Measurements from ENCODE around the gene ROBO1.
"Not testable (repeated sequence)": the region's sequence is repeated elsewhere in the genome, so short reads cannot be mapped to it uniquely, and the experiment has no call there.

ROBO1 gene

DNA sequence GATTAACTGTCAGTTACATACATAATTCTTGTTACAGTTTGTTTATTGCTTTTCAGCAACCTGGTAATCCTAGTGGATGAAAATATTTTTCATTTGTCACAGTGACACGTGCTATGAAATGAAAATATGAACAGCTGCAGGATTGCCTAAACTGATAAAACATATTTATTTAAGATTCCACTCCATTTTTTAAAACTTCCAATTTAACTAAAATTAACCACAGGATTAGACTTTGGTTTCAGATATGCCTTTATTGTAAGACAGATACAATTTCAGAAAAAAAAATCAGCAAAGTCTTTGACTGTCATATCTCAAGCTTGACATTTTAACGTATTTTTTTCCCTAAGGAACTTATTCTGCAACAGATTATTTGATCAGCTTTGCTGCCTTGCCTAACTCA, 550.7 kb downstream of the ROBO1 start:
- no peak for DNase-seq

DNA sequence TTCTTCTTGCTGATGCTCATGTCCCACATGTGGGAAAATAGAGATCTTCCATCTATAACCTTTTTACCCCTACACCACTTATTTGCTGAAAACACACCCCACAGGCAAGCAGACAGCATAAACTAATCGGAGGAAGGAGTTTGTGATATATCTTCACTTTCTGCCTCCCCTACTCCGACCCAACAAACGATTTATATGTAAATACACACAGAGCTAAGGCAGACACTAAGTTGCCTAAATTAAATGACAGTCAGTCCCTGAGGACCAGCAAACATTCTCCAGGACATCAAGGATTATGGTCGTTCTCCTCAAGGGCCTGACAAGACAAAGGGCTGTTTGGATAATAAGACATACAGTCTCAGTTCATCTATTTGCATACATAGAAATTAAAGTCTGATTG, 552.5 kb downstream of the ROBO1 start:
- no peak for DNase-seq

DNA sequence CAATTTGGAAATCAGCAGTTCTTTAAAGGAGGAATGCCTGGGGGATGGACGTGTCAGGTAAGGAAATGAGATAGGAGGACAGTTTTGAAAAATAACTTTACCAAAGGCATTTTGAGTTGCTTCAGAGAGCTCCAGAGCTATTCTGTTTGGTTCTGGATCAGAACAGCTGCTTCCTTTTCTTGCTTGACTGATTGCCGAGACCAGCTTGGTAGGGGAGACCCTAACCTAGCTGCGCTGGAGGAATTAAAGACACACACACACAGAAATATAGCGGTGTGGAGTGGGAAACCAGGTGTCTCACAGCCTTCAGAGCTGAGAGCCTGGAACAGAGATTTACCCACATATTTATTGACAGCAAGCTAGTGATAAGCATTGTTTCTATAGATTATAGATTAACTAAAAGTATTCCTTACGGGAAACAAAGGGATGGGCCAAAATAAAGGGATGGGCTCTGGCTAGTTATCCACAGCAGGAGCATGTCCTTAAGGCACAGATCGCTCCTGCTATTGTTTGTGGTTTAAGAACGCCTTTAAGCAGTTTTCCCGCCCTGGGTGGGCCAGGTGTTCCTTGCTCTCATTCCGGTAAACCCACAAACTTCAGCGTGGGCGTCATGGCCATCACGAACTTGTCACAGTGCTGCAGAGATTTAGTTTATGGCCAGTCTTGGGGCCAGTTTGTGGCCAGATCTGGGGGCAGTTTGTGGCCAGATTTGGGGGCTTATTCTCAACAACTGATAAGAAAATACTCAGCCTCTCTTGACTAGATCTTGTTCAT, 556.0 kb downstream of the ROBO1 start:
- DNase-seq = no peak

DNA sequence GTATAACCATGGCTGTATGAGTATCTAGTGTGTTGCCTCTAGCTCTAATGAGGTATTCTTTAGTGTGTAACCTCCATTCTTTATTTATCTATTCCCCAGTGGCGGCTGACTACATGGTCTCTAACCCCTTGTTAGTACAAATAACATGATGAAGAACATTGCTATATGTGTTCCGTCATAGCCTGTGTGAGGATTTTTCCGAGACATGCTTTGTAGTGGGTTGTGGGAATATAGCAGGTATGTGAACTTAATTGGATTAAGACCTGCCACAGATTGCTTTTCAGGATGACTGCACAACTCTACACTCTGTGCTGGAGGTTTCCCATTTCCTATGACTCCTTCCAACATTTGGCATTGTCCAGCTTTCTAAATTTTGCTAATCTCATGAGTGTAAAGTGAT, 563.4 kb downstream of the ROBO1 start:
- no peak for DNase-seq

DNA sequence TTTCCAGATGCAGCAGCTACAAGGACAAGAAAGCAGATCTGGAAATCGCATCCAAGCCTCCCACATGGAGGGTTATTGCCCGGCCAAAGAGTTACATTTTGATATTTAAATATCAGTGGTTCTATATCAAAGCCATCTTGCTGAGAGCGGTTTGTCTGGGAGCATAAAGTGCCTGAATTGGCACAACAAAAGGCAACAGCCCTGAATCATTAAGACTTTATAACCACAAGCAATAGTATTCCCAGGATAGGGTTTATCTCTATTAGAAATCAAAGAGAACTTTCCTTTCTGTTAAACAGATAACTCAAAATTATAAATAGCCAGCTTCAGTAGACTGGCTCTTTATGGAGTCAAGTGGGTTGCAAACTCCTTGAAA, 564.7 kb downstream of the ROBO1 start:
- DNase-seq = no peak

DNA sequence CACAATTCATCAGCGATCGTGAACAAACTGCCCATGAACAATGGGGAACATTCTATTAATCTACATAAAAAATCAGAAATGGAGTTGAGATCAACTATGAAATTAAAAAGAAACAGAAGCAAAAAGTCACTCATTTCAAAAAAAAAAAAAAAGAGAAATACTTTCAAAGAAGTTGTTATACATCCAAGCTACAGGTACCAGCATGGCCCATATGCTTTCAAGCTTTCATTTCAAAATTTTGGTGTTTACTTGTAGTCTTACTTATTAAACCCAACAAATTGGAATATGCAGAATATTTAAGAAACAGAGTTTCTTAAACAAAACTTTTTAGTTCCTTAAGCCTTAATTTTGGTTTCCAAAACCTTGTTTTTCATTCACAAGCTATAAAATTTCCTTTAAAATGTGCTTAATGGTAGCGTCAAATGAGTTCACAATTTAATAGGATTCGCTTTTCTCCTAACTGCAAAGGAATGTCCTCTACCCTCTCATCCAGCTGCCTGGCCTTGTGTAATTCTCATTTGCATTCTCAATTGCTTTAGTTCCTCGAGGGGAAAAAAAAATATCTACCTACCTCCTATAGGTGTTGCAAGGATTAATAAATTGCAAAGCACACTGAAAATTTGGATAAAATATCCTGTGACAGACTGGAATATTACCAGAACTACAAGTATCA, 565.2 kb downstream of the ROBO1 start:
- no peak for DNase-seq

DNA sequence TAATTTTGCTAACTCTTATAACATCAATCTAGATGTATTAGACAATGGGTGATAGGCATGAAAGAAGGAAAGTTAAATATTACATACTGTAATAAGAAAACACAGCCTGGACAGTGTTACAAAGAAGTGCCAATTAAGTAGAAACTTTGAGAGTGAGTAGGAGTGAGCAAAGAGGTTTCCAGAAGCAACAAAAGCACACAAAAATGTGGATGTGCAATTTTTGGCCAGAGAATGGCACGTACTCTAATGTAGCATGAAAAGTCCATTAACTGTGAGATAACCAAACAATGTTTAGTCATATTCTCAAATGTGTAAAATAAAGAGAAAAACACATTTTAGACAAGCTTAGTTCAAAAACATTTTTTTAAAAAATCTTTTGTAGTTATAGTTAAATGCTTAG, 567.3 kb downstream of the ROBO1 start:
- no peak for DNase-seq

DNA sequence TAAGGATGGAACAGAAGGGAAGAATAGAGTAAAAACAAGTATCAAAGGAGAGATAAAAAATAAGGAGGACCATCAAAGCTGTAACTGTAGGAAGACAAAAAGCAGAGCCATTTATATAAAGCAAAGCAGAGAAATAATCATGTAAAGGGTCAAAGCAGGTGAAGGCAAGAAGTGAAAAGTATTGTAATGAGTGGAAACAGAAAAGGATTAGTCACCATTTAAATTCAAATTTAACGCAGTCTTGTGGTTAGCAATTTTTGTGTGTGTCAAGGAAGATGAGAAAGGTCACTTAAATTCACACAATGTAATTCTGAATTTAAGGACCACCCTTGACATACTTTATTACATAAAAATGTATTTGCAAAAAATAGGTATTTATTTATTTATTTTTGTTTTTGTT, 567.8 kb downstream of the ROBO1 start:
- no peak for DNase-seq

DNA sequence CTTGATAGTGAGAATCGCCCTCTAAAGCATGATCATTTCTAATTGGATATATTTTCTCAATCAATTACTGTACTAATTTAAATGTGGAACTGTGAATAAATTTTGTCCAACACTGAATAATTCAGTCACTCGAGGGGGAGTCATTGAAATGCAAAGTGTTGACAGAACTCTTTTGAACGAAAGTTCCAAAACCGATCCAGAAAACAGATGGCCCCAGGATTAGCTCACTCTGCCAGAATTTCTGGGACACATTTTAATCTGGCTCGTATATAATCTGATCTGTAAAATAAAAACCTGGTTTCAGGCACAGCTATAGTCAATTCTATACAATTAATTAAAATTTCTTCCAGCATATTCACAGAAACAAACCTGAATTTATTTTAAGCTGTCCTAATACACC, 580.4 kb downstream of the ROBO1 start:
- no peak for DNase-seq

DNA sequence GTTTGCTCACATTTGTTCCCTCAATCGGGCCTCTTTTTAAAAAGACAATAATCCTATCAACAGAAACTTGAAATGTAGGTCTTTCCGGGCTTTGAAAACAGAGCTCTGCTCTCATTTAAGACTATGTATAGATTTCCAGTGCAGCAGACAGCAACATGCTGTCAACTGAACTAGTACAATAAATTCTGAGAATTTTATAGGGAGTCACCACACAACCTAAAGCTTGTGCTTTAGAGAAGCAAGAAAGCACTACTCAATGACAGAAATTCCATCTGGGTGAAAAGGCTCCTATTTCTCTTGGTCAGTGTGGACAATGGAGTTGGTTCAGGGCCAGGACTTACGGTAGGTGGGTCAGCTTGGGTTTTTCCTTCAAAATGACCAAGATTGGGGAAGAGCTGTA, 583.5 kb downstream of the ROBO1 start:
- DNase-seq = no peak

DNA sequence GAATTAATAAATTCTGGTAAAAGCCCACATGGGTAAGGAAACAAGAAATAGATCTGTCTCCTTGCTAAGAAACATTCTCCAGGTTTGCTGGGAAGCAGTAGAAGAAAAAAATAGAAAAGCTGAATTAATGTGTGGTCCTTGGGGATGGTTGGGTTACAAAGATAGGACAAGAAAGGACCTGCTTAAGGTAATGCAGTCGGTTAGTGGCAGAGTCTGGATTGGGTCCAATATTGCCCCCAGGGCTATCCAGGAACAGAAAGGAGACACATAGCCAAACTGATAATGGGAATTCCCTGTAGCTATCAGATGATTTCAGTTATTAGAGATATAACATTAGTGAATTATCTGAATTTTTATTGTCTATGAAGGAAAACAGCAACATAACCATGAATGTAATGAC, 584.3 kb downstream of the ROBO1 start:
- DNase-seq = no peak

DNA sequence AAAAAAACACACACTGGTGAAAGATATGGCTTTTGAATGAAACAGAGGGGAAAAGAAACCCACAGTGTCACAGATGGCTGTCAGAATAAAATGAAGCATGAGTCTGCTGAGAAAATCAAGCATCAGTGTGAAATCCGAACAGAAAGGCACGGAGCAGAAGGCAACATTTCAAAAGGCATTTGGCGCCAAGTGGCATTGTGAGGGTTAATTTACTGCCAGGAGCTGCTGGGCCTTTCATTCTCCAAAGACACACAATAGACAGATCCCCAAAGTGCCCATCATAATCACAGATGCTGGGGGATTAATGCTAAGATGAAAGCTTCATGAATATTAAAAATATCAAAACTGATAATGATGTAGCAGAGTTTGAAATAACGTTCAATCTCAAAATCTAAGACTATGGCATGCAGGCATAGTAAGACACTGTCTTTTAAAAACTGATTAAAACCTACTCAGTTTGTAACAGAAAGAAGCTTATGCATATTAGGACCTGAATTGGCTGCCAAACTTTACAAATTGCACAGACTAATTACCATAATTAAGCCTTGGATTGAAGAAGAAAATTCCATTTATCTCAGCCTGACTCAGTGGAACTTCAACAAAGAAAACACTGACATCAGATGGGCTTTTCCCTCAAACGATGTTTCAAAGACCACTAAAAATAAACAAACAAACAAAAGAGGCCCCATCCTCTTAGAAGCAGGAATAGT, 589.2 kb downstream of the ROBO1 start:
- DNase-seq = no peak

DNA sequence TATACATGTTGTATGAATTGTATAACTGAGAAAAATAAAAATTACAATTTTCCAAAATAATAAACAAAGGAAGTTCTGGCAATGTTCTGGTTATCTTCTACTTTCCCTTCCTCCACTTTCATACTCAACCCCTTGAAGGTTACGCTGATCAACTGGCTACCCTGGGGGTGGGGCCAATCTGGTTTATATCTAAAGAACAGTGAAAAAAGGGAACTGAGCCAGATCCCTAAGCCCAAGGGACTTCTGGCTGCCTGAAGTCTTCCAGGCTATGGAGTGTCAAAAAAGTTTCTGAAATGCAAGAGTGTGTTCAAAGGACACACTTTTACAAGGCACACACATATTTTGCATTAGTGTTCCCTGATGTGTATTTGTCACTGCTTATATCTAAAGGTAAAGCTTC, 591.9 kb downstream of the ROBO1 start:
- DNase-seq = no peak

DNA sequence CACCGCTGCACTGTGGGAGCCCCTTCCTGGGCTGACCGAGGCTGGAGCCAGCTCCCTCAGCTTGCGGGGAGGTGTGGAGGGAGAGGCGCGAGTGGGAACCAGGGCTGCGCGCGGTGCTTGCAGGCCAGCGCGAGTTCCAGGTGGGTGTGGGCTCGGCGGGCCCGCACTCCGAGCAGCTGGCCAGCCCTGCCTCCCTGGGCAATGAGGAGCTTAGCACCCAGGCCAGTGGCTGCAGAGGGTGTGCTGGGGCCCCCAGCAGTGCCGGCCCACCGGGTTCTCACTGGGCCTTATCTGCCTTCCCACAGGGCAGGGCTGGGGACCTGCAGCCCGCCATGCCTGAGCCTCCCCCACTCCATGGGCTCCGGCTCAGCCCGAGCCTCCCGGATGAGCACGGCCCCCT, 594.5 kb downstream of the ROBO1 start:
- not testable (repeated sequence) for DNase-seq

DNA sequence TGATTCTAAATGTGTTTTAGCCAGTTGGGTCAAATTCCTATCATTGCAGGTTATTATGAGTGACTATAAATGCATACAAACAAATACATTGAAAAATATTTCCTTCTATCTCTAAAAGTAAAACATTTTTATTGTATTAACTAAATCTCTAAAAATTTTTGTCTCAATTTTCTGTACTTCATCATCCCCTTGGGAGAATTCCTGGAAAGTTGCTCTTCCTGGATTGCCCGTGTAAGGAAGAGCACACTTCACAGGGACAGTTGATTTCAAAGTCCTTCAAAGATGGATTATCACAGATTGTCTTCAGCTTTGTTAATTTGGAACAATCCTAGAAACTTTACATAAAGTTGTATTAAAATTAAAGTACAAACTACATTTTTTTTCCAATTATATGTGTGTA, 595.6 kb downstream of the ROBO1 start:
- no peak for DNase-seq

DNA sequence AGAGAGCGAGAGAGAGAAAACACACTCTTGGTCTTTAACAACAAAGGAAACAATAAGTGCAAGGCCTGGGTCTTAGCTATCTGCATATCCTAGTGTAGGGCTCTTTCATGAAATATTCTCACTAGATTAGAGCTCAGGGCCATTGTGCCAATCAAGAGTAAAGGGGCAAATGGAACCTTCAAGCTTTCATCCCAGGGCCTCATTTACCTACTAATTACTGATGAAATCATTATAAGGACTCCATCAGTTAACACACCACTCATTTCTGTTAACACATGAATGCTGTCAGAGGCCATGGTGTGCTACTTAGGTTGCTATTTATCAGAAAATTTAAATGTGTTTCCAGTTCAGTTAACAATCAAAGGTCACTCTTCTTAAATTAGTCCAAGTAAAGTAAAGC, 597.8 kb downstream of the ROBO1 start:
- no peak for DNase-seq

DNA sequence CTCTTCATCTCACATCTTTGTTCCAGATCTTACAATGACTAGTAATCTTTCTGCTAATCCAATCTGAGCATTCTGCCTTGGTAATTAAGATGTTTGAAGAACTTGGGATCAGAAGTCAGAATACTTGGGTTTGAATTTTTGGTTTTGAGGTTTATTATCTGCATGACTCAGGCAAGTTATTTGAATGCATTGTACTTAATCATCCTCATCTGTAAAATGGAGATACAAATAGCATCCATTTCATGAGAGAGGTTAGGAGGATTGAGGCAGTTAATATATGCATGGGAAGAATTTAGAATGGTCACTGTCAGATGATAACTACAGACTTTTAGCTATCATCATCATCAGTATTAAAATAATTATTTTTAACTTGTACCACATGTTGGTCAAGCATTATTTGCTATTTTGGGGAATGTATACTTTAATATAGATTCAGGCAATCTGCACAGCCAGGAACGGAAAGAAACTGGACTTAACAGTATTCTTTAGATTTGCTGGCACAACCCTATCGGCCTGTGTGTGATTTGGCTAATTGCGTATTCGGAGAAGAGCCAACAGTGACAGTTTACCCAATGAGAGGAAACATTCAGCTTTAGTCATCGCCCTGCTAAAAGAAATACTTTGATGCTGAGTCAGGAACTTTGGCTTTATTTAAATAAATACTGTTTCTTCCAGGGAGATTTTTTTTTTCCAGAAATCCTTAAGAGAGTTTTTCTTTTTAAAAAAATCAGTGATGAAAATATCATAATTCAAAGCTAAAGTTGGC, 600.0 kb downstream of the ROBO1 start:
- DNase-seq = no peak

DNA sequence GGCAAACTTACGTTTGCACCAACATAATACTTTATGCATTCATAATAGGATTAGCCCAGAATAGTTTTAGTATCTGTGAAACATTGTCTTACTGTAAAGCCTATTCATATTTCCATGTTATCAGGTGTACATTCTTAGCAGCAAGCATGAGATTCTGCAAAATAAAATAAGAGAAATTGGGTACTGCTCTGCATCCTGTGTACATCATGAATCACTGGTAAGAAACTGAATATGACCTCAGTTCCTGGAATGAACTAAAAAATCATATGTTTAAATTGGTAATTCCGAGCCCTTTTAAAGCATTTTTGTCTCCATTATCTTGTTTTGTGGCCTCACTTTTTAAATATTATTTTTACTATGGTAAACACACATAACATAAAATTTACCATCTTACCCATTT, 605.1 kb downstream of the ROBO1 start:
- no peak for DNase-seq

DNA sequence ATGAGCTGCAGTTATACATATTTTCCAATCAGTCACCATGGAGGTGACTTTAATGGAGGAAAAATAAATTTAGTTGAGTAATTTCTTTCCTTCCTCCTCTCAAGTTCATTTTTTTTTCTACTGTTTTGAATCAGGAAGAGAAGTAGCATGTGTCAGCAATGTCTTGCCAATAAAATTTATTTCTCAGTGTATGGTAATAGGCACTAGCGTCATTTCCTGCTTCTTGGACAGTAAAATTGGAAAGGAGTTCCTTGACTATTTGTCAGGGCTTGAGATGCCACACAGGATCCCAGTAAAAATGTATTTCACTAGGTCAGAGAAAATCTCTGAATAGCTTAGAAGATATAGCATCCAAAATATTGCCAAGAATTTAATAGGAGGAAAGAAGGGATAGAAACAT, 605.9 kb downstream of the ROBO1 start:
- no peak for DNase-seq

DNA sequence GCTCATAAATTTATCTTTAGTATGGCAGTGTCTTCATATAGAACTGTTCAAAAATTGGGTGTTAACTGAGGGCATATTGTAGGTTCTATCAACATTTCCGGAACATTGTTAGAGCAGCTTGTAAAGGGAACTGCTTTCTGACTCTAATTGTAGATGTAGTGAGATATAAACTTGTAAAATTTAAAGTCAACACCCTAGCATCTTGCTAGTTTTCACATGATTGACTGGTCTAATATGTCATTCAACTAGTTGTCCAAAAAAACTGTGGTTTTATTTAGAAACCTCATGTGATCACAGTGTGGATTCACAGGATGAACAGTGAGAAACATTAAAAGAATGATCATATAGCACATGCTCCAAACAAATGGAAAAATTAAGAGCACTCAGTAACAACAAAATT, 607.4 kb downstream of the ROBO1 start:
- no peak for DNase-seq

DNA sequence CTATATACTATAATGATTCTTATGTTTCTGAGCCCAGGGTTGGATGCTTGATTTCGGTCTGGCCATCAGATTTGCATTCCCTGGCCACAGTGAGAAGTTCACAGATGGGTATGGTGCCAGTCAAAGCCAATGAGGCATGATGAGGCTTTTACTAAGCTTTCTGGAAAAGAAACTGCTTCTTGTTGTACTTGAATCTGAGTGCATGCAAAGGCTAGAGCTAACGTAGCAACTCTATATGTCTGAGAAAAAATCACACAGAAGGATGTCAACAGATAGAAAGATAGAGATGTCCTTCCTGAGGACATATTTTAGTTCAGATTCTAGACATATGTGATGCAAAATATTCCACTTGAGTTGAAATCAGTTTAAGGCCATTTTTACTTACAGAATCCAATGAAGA, 608.1 kb downstream of the ROBO1 start:
- no peak for DNase-seq

DNA sequence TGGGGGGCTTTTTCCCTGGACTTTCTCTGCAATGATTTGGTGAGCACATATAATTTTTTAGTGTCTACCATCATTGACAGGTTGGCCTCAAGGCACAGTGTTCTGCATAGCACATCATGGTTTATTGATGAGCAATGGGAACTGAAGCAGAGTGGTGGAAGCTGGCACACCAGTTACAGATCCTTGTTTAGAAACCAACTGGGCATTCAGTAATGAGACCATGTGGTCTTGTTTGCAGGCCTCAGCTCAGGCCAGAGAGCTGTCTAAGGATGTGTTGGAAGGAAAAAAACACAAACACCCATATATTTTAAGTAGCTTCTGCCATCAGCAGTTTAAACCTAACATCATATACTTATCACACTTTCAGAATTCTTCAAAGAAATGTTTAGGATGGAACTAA, 610.6 kb downstream of the ROBO1 start:
- no peak for DNase-seq

DNA sequence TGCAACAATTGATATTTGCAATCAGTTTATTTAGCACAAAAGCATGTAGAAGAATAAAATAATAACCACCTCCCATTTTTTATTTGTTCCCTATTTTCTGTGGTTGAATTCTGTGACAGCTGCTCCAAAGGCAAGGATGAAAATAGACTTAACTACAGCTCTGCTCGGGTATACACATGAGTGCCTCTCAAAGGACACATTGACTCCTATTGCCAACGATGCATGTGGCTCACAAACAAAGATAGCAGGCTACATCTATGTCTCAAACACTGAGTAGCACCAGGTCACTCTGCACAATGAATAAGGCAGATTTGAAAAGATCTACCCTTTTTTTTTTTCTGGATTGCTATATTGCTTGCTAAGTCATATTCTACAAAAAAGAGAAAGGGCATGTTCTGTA, 612.9 kb downstream of the ROBO1 start:
- peak; percentile 67 for DNase-seq

DNA sequence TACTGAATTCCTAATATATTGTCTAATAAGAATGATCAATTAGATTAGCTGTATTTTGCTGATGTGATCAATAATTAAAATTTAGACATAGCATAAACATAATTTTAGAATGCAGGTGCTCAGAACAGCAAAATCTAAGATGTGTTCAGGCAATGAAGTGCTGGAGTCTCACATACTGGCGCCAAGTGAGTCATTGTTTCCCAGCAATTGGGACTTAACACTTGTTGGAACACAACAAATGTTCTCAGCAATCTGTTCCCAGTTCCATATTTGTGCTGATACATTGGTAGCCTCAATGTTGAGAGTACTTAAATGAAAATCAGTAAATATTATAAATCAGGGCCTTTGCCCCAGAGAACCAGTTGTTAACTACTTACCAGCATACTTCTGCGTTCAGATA, 619.0 kb downstream of the ROBO1 start:
- DNase-seq = no peak

Data from NCI-H187 treated with DMSO at 0.1 percent for 48 hours (cell line).